ENCODE measurements around the gene PXMP2.
"Not testable (repeated sequence)": the region's sequence is repeated elsewhere in the genome, so short reads cannot be mapped to it uniquely, and the experiment has no call there.

Gene PXMP2

GRCh38 chr12:132672116-132672515 lies 15.3 kb upstream of the PXMP2 start:
- no peaks in the 10 kb centered on the region for H3K9me3 Mint-ChIP-seq
- H3K4me3 Mint-ChIP-seq = no peak overlapping the region
- DNase-seq (no peak), ATAC-seq (no peak)
- H3K4me1 Mint-ChIP-seq = no peaks in the 10 kb centered on the region
- H3K27ac Mint-ChIP-seq = peak overlapping the region in 1 of 2 donors; percentile 84
- no peaks in the 10 kb centered on the region for H3K27me3 Mint-ChIP-seq

- Mint-ChIP-seq H3K27me3 (no peaks in the 10 kb centered on the region), H3K27ac (no peak overlapping the region), H3K4me3 (no peak overlapping the region), H3K4me1 (no peaks in the 10 kb centered on the region), H3K9me3 (no peaks in the 10 kb centered on the region)
- ATAC-seq = no peak
- DNase-seq = no peak
These were observed 14.7 kb upstream of the PXMP2 start for GRCh38 chr12:132672678-132673077.

GRCh38 chr12:132673288-132674179 lies 13.9 kb upstream of the PXMP2 start:
- ATAC-seq = no peak

GRCh38 chr12:132674561-132674960 lies 12.8 kb upstream of the PXMP2 start:
- peak overlapping the region; percentile 4 to 40 for H3K27ac Mint-ChIP-seq
- ATAC-seq = no peak
- no peak for DNase-seq

More at GRCh38 chr12:132673288-132674179, 13.9 kb upstream of the PXMP2 start:
- Mint-ChIP-seq H3K27ac (no peak overlapping the region), H3K27me3 (no peaks in the 10 kb centered on the region), H3K9me3 (no peaks in the 10 kb centered on the region), H3K4me3 (no peak overlapping the region), H3K4me1 (no peaks in the 10 kb centered on the region)
- no peak for DNase-seq

GRCh38 chr12:132675757-132676432 lies 11.5 kb upstream of the PXMP2 start:
- no peak overlapping the region for H3K4me3 Mint-ChIP-seq
- H3K27me3 Mint-ChIP-seq = no peaks in the 10 kb centered on the region
- ATAC-seq (no peak), DNase-seq (no peak)
- no peaks in the 10 kb centered on the region for H3K9me3 Mint-ChIP-seq
- no peak overlapping the region for H3K27ac Mint-ChIP-seq
- peaks cover 12% of the 10 kb centered on the region for H3K4me1 Mint-ChIP-seq

More at GRCh38 chr12:132674561-132674960, 12.8 kb upstream of the PXMP2 start:
- H3K4me3 Mint-ChIP-seq = no peak overlapping the region
- H3K4me1 Mint-ChIP-seq = no peaks in the 10 kb centered on the region
- H3K9me3 Mint-ChIP-seq = no peaks in the 10 kb centered on the region
- H3K27me3 Mint-ChIP-seq = no peaks in the 10 kb centered on the region

GRCh38 chr12:132677492-132677891 lies 9.9 kb upstream of the PXMP2 start:
- no peaks in the 10 kb centered on the region for H3K9me3 Mint-ChIP-seq
- H3K4me3 Mint-ChIP-seq = no peak overlapping the region
- H3K27ac Mint-ChIP-seq = no peak overlapping the region
- DNase-seq (no peak), ATAC-seq (no peak)
- H3K27me3 Mint-ChIP-seq = no peaks in the 10 kb centered on the region
- peaks cover 12% of the 10 kb centered on the region for H3K4me1 Mint-ChIP-seq

- peak overlapping the region; percentile 87 for H3K4me3 Mint-ChIP-seq
- H3K27me3 Mint-ChIP-seq = no peaks in the 10 kb centered on the region
- no peaks in the 10 kb centered on the region for H3K9me3 Mint-ChIP-seq
- peak overlapping the region in 1 of 2 donors; percentile 88 for H3K27ac Mint-ChIP-seq
- no peak for ATAC-seq
- H3K4me1 Mint-ChIP-seq = peaks cover 25% of the 10 kb centered on the region
- no peak for DNase-seq
These were observed 2.0 kb upstream of the PXMP2 start for GRCh38 chr12:132685400-132685799.

GRCh38 chr12:132686825-132687210 lies 569 bp upstream of the PXMP2 start:
- ATAC-seq = peak; percentile 64
- peak overlapping the region; percentile 87 for H3K4me3 Mint-ChIP-seq
- no peak for DNase-seq
- no peaks in the 10 kb centered on the region for H3K9me3 Mint-ChIP-seq
- no peaks in the 10 kb centered on the region for H3K27me3 Mint-ChIP-seq
- H3K4me1 Mint-ChIP-seq = peaks cover 21% of the 10 kb centered on the region
- H3K27ac Mint-ChIP-seq = peak overlapping the region; percentile 96 to 98

- DNase-seq = no peak
- Mint-ChIP-seq H3K9me3 (no peaks in the 10 kb centered on the region), H3K4me1 (peaks cover 21% of the 10 kb centered on the region), H3K27ac (peak overlapping the region in 1 of 2 donors; percentile 98), H3K4me3 (peak overlapping the region; percentile 27 to 70), H3K27me3 (no peaks in the 10 kb centered on the region)
- no peak for ATAC-seq
These were observed 1.8 kb downstream of the PXMP2 start for GRCh38 chr12:132689227-132689626.

GRCh38 chr12:132690112-132690511 lies 2.7 kb downstream of the PXMP2 start:
- Mint-ChIP-seq H3K27me3 (no peaks in the 10 kb centered on the region), H3K4me1 (peaks cover 19% of the 10 kb centered on the region), H3K27ac (no peak overlapping the region), H3K4me3 (no peak overlapping the region), H3K9me3 (no peaks in the 10 kb centered on the region)
- DNase-seq (no peak), ATAC-seq (no peak)

- not testable (repeated sequence) for ATAC-seq, H3K27me3 Mint-ChIP-seq, H3K4me1 Mint-ChIP-seq, H3K27ac Mint-ChIP-seq, H3K9me3 Mint-ChIP-seq, DNase-seq, H3K4me3 Mint-ChIP-seq
These were observed 4.6 kb downstream of the PXMP2 start for GRCh38 chr12:132692030-132692429.

- not testable (repeated sequence) for H3K4me3 Mint-ChIP-seq, DNase-seq, H3K27me3 Mint-ChIP-seq, H3K4me1 Mint-ChIP-seq, ATAC-seq, H3K9me3 Mint-ChIP-seq
- H3K27ac Mint-ChIP-seq = peak overlapping the region in 1 of 2 donors; percentile 17
These were observed 7.5 kb downstream of the PXMP2 start for GRCh38 chr12:132694888-132695287.

- Mint-ChIP-seq H3K4me1 (no peaks in the 10 kb centered on the region), H3K27me3 (no peaks in the 10 kb centered on the region), H3K4me3 (no peak overlapping the region), H3K27ac (peak overlapping the region in 1 of 2 donors; percentile 17), H3K9me3 (no peaks in the 10 kb centered on the region)
- DNase-seq (no peak), ATAC-seq (no peak)
These were observed 8.0 kb downstream of the PXMP2 start for GRCh38 chr12:132695431-132695830.

- Mint-ChIP-seq H3K4me1 (no peaks in the 10 kb centered on the region), H3K27ac (no peak overlapping the region), H3K9me3 (no peaks in the 10 kb centered on the region), H3K27me3 (no peaks in the 10 kb centered on the region), H3K4me3 (no peak overlapping the region)
- ATAC-seq (no peak), DNase-seq (no peak)
These were observed 11.0 kb downstream of the PXMP2 start for GRCh38 chr12:132698341-132698740.

- no peak for DNase-seq
- H3K27ac Mint-ChIP-seq = peak overlapping the region in 1 of 2 donors; percentile 80
- H3K4me3 Mint-ChIP-seq = no peak overlapping the region
- H3K4me1 Mint-ChIP-seq = no peaks in the 10 kb centered on the region
- H3K27me3 Mint-ChIP-seq = no peaks in the 10 kb centered on the region
- no peak for ATAC-seq
- H3K9me3 Mint-ChIP-seq = no peaks in the 10 kb centered on the region
These were observed 12.9 kb downstream of the PXMP2 start for GRCh38 chr12:132700212-132700822.

- Mint-ChIP-seq H3K27me3 (no peaks in the 10 kb centered on the region), H3K9me3 (peaks cover 0 to 6% of the 10 kb centered on the region in 2 donors), H3K4me1 (no peaks in the 10 kb centered on the region), H3K27ac (peak overlapping the region in 1 of 2 donors; percentile 74), H3K4me3 (no peak overlapping the region)
- DNase-seq (no peak), ATAC-seq (no peak)
These were observed 15.3 kb downstream of the PXMP2 start for GRCh38 chr12:132702640-132703039.
